Measurements from ENCODE around the gene SBF2.

Gene SBF2

GRCh38 chr11:9840460-9841004 lies 453.5 kb downstream of the SBF2 start:
- in situ Hi-C loops (cut with HindIII; ENCODE audit: low sequenced_read_pairs) = no loop called here
- TF ChIP-seq CTCF (IDR thresholded peaks at IDR 0.05; ENCODE audit: low read depth, low read length) = no peak
- DNase-seq (ENCODE audit: low read depth, low spot score) = no peak
- no peak overlapping the region for H3K4me3 ChIP-seq (ENCODE audit: low read depth, low read length)

GRCh38 chr11:9839550-9839949 lies 454.5 kb downstream of the SBF2 start:
- in situ Hi-C loops (cut with HindIII; ENCODE audit: low sequenced_read_pairs) = no loop called here
- no peak for TF ChIP-seq CTCF (IDR thresholded peaks at IDR 0.05; ENCODE audit: low read depth, low read length)
- DNase-seq (ENCODE audit: low read depth, low spot score) = no peak

GRCh38 chr11:9838961-9839360 lies 455.1 kb downstream of the SBF2 start:
- no peak overlapping the region for H3K4me3 ChIP-seq (ENCODE audit: low read depth, low read length)
- DNase-seq (ENCODE audit: low read depth, low spot score) = peak; percentile 56
- TF ChIP-seq CTCF (IDR thresholded peaks at IDR 0.05; ENCODE audit: low read depth, low read length) = no peak
- in situ Hi-C loops (cut with HindIII; ENCODE audit: low sequenced_read_pairs) = no loop called here

More at GRCh38 chr11:9839550-9839949, 454.5 kb downstream of the SBF2 start:
- no peak overlapping the region for H3K4me3 ChIP-seq (ENCODE audit: low read depth, low read length)

- in situ Hi-C loops (cut with HindIII; ENCODE audit: low sequenced_read_pairs) = no loop called here
- TF ChIP-seq CTCF (IDR thresholded peaks at IDR 0.05; ENCODE audit: low read depth, low read length) = no peak
- no peak overlapping the region for H3K4me3 ChIP-seq (ENCODE audit: low read depth, low read length)
- DNase-seq (ENCODE audit: low read depth, low spot score) = no peak
Observed at GRCh38 chr11:9838229-9838628, 455.8 kb downstream of the SBF2 start.

GRCh38 chr11:9834291-9834690 lies 459.7 kb downstream of the SBF2 start:
- no peak for DNase-seq (ENCODE audit: low read depth, low spot score)
- no peak for TF ChIP-seq CTCF (IDR thresholded peaks at IDR 0.05; ENCODE audit: low read depth, low read length)
- no peak overlapping the region for H3K4me3 ChIP-seq (ENCODE audit: low read depth, low read length)
- in situ Hi-C loops (cut with HindIII; ENCODE audit: low sequenced_read_pairs) = no loop called here

- TF ChIP-seq CTCF (IDR thresholded peaks at IDR 0.05; ENCODE audit: low read depth, low read length) = no peak
- in situ Hi-C loops (cut with HindIII; ENCODE audit: low sequenced_read_pairs) = no loop called here
- DNase-seq (ENCODE audit: low read depth, low spot score) = no peak
- H3K4me3 ChIP-seq (ENCODE audit: low read depth, low read length) = no peak overlapping the region
Observed at GRCh38 chr11:9831122-9831521, 462.9 kb downstream of the SBF2 start.

GRCh38 chr11:9827708-9828107 lies 466.3 kb downstream of the SBF2 start:
- H3K4me3 ChIP-seq (ENCODE audit: low read depth, low read length) = no peak overlapping the region
- in situ Hi-C loops (cut with HindIII; ENCODE audit: low sequenced_read_pairs) = no loop called here
- TF ChIP-seq CTCF (IDR thresholded peaks at IDR 0.05; ENCODE audit: low read depth, low read length) = no peak
- DNase-seq (ENCODE audit: low read depth, low spot score) = no peak

Data from astrocyte of the spinal cord (primary cell).